Bone marrow (tissue), 2 donors: ENCODE measurements around the gene MB21D2.
"Not testable (repeated sequence)": the region's sequence is repeated elsewhere in the genome, so short reads cannot be mapped to it uniquely, and the experiment has no call there.

Source experiments
- DNase-seq, 2 donors: peaks; one replicate each; lab custom pipeline; 2025; lab: John Stamatoyannopoulos, UW

The MB21D2 gene

DNA sequence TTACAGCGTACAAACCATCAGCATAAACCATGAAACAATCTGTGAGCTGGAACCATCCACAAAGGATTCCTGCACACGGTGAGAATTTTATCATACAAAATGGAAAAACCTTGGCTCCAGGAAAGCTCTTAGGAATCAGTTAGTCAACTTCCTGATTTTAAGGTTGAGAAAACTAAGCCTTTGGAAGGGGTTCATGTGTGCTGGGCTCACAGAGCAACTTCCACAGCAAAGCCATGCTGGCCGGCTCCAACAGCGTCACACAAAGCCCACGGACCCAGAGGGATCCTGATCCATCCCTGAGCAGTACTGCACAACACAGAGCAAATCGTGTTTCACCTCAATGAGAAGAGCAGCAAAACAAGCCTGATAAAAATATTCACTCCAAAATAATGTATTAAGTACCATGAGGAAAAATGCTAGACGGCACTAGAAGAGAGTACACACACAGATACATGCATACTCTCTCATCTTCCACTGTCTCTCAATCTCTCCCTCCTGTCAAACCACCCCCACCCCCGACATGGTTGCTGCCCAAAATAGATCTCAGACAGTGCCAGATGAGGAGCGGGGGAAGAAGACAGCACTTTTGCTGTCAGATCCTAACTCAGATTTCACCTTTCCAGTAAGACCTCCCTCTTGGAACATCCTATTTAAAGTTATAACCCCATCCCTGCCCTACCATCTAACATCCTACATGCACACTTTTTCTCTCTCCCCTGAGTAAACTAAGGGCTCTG lies 58.6 kb downstream of the MB21D2 start:
- no peak for DNase-seq

- no peak for DNase-seq
Measured at GRCh38 chr3:192857260-192857661, 60.4 kb downstream of the MB21D2 start.

DNA sequence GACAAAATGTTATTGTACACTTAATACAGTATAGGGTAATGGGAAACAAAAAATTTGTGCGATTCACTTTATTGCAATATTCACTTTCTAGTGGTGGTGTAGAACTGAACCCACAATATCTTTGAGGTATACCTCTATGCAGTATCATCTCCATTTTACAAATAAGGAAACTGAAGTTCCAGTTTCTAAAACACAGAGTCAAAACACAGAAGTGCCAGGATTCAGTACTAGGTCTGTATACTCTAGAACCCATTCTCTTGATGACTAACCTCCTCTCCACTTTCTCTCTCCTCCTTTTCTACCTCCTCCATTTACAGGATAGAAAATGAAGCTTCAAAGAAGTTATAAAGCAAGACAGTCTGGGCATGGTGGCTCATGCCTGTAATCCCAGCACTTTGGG lies 62.2 kb downstream of the MB21D2 start:
- no peak for DNase-seq

- peak in 1 of 2 donors; percentile 12 for DNase-seq
Measured at GRCh38 chr3:192851821-192852372, 65.8 kb downstream of the MB21D2 start.

GRCh38 chr3:192850451-192850981 lies 67.1 kb downstream of the MB21D2 start:
- no peak for DNase-seq

DNA sequence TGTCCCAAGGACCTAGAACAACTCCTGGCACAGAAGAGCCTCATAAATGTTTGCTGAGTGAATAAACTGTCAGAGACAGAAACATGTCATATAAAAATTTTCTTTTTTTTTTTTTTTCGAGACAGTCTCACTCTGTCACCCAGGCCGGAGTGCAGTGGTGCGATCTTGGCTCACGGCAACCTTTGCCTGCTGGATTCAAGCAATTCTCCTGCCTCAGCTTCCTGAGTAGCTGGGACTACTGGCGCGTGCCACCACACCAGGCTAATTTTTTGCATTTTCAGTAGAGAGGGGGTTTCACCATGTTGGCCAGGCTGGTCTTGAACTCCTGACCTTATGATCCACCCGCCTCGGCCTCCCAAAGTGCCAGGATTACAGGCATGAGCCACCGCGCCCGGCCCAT lies 67.8 kb downstream of the MB21D2 start:
- DNase-seq, result not testable (repeated sequence)

DNA sequence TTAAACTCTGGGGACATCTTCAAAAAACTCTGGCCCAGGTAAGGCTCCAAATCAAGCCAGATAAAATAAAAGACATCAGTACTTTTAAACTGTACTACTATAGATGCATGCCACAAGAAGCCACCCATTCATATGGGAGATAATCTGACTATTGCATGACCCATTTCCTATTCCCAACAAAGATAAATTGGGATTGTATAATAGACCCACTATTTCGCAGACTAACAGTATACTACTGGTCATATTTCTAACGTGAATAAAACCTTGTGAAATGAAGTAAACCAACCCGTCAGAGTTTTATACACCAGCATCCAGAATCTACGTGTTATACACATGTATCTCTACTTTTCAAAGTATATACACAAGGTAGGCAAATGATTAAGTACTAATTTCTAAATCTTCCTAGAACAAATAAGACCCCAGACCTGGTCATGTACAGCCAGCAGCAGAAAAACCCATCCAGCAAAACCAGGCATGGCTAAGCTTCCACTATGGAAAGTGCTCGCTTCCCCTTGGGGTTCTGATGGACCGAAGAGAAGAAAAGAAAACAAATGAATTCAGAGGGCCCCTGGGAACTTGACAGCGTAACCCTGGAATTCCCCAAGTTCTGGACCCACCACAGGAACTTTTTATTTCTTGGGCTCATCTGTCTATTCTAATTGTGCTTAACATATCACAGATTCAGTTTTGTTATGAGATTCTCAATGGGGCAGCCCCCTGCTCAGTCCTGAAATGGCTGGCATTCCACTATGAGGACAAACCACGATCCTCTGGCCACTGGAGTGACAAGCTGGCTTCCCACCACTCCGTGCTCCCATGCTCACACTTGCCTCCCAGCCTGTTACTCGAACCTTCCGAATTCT lies 69.1 kb downstream of the MB21D2 start:
- DNase-seq, result no peak

- DNase-seq, result no peak
Measured at GRCh38 chr3:192847941-192848340, 69.7 kb downstream of the MB21D2 start.

DNA sequence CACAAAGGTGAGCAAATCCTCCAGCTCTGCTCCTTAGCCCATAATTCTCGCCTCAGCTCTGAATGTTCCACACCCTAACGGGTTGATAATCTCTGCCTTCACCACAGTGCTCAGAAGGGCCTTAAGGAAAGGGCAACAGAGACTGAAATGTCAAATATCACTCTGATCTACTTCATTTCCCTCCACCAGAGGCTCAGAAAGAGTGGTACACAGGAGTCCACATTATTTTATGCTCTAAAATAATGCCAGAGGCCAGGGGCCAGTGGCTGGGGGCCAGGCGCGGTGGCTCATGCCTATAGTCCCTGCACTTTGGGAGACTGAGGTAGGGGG lies 72.2 kb downstream of the MB21D2 start:
- no peak for DNase-seq

- DNase-seq, result no peak
Measured at GRCh38 chr3:192844836-192845525, 72.7 kb downstream of the MB21D2 start.

- no peak for DNase-seq
Measured at GRCh38 chr3:192844486-192844765, 73.2 kb downstream of the MB21D2 start.

DNA sequence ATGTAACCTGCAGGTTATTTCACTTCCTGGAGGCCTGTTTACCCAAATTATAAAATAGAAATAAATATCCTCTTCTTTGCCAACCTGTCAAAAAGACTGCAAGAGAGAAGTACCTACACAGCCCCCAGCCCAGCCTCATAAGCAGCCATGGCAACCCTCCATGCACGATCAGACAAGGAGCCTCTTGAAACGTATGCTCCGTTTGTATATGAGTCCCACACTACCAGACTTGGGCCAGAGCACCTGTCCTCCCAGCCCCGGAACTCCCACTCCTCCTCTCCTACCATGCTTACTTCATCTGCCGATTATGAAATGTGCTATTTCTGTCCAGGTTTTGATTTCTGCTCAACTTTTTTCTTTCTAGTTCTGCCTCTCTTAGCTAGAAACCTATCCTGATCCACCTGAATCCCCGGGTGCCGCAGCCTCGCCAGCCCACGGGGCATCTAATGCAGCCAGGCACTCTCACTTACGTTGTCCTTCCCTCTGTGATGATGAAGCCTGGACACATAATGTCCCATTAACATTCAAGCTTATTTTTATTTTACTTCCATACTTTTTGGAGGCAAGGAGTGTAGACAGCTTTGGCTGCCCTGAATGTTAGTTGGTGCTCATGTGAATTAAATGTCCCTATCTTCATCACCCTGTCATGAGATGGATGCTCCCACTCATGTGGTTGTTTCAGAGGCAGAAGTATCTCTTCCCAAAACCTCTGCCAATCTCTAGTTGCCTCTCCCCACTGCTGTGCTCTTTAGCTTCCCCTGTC lies 73.8 kb downstream of the MB21D2 start:
- DNase-seq, result no peak

DNA sequence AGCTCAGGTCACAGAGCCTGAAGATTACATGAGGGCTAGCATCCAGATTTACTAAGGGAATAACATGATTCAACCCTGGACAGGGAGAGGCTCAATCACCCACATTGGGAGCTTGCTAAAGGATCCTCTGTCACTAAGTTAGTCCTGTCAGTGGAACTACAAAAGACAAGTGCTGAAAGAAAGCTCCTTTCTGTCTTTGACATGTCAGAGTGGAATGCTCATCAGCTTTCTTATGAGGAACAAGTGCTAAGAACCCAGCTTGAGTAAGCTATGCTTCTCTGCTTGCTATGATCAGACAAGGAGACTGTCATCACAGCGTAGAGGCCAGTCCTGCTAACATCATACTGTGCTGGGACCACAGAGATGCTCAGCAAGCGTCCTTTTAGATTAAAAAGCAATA lies 74.5 kb downstream of the MB21D2 start:
- no peak for DNase-seq

- DNase-seq, result no peak
Measured at GRCh38 chr3:192842711-192843110, 74.9 kb downstream of the MB21D2 start.

GRCh38 chr3:192842138-192842537 lies 75.5 kb downstream of the MB21D2 start:
- no peak for DNase-seq

DNA sequence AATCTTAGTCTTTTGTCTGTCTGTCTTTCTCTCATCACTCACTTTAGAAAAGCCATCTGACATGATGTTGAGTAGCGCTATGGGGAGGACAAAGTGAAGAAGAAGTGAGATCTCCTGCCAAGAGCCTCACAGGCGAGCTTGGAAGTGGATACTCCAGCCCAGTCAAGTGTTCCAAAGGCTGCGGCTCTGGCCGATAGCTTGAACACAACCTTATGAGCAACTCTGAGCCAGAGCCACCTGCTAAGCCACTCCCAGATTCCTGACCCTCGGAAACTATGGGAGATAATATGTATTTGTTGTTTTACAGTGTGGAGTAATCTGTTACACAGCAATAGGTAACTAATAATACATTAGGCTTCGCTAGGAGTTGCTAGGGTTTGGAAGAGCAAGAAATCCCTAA lies 76.2 kb downstream of the MB21D2 start:
- no peak for DNase-seq

DNA sequence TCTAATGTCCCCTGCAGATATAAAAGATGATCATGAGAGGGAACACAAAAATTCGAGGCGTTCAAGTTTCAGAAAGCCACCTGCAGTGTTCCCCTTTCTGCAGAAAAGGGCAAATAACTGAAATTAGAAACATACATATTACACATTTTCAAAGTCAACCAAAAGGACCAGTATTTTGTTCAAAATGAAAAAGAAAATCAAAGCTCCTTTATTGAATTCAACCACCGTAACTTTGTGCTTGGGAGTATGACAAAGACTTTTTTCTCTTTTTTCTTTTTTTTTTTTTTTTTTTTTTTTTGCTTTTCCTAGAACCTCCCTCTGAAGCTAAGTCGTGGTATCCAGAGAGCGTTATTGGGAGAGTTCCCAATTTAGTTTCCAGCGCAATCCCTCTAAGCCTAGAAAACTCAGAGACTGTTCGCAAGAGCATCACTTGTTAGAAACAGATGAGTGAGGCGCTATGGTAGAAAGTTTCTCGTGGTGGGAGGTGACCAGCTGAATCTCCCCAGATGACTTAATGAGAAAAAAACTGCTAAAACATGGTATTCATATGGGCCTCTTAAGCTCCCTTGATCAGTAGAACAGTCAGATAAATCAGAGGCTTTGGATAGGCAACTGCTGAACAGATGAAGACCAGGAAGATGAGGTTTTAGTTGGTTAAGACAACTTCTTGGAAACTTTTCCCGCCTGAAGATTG lies 77.4 kb downstream of the MB21D2 start:
- DNase-seq, result no peak

GRCh38 chr3:192835818-192836815 lies 81.5 kb downstream of the MB21D2 start:
- no peak for DNase-seq

DNA sequence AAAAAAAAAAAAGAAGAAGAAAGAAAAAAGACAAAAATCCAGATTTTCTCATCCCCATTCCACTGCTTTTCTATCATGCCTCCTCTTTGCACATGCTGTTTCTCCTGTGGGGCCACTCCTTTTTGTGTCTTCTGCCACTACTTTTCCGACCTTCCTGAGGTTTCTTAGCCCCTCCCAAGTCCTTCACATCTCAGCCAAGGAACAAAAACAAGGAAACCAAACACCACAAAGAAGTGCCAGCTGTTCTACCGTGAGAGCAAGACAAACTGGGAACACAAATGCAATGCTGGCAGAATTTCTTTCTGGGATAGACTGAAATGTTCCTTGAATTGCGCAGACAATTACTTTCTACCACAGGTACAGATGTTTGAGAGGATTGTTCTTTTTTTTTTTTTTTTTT lies 83.2 kb downstream of the MB21D2 start:
- DNase-seq, result no peak
